Inflammatory macrophage treated with lipopolysaccharide for 4 hours (primary cell): ENCODE measurements around the gene MGAT4B.
A peak's percentile ranks its signal among the peaks of the same experiment; 100 is the strongest.

ENCODE experiments used
- DNase-seq: peaks from one replicate; pipeline ENCODE4 v3.0.0-alpha.2; 2020

Gene MGAT4B

GRCh38 chr5:179767496-179768100, 39.1 kb downstream of the MGAT4B start:
- peak; percentile 44 for DNase-seq

- peak; percentile 34 for DNase-seq
Measured at GRCh38 chr5:179766726-179767455, 39.8 kb downstream of the MGAT4B start.

- peak; percentile 51 for DNase-seq
Measured at GRCh38 chr5:179766021-179766725, 40.5 kb downstream of the MGAT4B start.

- DNase-seq = peak; percentile 76
Measured at GRCh38 chr5:179765400-179765799, 41.3 kb downstream of the MGAT4B start.

GRCh38 chr5:179764056-179764455, 42.6 kb downstream of the MGAT4B start:
- no peak for DNase-seq

GRCh38 chr5:179763215-179763945, 43.3 kb downstream of the MGAT4B start:
- peak; percentile 56 for DNase-seq

GRCh38 chr5:179762781-179763176, 43.9 kb downstream of the MGAT4B start:
- peak; percentile 23 for DNase-seq

GRCh38 chr5:179762079-179762780, 44.4 kb downstream of the MGAT4B start:
- peak; percentile 44 for DNase-seq

- peak; percentile 56 for DNase-seq
Measured at GRCh38 chr5:179759581-179760551, 46.8 kb downstream of the MGAT4B start.

- peak; percentile 82 for DNase-seq
Measured at GRCh38 chr5:179758955-179759354, 47.7 kb downstream of the MGAT4B start.

GRCh38 chr5:179755022-179755421, 51.6 kb downstream of the MGAT4B start:
- no peak for DNase-seq

- no peak for DNase-seq
Measured at GRCh38 chr5:179753971-179754370, 52.7 kb downstream of the MGAT4B start.

- no peak for DNase-seq
Measured at GRCh38 chr5:179749857-179750508, 56.7 kb downstream of the MGAT4B start.

- peak; percentile 96 for DNase-seq
Measured at GRCh38 chr5:179747811-179748210, 58.9 kb downstream of the MGAT4B start.
